Measurements from ENCODE around the gene SLC26A8.
"Not testable (repeated sequence)": the region's sequence is repeated elsewhere in the genome, so short reads cannot be mapped to it uniquely, and the experiment has no call there.

SLC26A8 gene

DNA sequence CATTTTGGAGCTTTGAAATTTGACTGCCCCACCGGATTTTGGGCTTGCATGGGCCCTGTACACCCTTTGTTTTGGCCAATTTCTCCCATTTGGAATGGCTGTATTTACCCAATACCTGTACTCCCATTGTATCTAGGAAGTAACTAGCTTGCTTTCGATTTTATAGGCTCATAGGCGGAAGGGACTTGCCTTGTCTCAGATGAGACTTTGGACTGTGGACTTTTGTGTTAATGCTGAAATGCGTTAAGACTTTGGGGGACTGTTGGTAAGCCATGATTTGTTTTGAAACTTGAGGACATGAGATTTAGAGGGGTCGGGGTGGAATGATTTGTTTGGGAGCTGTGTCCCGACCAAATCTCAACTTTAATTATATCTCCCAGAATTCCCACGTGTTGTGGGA is 83.3 kb downstream of the SLC26A8 start:
- not testable (repeated sequence) for DNase-seq (ENCODE audit: low read depth)

DNA sequence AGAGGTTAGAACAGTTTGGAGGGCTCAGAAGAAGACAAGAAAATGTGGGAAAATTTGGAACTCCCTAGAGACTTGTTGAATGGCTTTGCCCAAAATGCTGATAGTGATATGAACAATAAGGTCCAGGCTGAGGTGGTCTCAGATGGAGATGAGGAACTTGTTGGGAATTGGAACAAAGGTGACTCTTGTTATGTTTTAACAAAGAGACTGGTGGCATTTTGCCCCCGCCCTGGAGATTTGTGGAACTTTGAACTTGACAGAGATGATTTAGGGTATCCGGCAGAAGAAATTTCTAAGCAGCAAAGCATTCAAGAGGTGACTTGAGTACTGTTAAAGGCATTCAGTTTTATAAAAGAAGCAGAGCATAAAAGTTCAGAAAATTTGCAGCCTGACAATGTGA is 84.4 kb downstream of the SLC26A8 start:
- DNase-seq (ENCODE audit: low read depth), result not testable (repeated sequence)

DNA sequence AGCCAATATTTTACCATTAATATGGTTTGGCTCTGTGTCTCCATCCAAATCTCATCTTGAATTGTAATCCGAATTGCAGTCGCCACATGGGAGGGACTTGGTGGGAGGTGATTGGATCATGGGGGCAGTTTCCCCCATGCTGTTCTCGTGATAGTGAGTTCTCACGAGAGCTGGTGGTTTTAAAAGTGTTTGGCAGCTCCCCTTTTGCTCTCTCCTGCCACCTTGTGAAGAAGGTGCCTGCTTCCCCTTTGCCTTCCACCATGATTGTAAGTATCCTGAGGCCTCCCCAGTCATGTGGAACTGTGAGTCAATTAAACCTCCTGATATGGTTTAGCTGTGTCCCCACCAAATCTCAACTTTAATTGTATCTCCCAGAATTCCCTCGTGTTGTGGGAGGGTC is 85.2 kb downstream of the SLC26A8 start:
- DNase-seq (ENCODE audit: low read depth), result not testable (repeated sequence)

DNA sequence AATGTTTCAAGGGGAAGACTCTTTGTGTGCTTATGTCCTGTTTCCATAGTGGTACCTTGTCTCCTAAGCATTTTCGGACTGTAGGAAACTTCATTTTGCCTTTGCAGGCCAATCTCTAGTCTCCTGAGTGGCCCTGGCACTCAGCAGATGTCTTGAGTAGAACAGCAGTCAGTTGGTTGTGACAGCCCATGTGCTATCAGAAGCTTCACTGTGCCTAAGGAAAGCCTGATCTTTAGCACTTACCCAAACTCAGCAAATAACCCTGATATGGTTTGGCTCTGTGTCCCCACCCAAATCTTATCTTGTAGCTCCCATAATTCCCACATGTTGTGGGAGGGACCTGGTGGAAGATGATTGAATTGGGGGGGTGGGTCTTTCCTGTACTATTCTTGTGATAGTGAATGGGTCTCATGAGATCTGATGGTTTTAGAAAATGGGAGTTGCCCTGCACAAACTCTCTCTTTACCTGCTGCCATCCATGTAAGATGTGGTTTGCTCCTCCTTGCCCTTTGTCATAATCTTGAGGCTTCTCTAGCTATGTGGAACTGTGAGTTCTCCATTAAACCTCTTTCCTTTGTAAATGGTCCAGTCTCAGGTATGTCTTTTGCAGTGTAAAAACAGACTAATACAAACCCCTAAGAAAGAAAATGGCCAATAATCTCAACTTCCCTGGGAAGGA is 87.6 kb downstream of the SLC26A8 start:
- DNase-seq (ENCODE audit: low read depth), result no peak

DNA sequence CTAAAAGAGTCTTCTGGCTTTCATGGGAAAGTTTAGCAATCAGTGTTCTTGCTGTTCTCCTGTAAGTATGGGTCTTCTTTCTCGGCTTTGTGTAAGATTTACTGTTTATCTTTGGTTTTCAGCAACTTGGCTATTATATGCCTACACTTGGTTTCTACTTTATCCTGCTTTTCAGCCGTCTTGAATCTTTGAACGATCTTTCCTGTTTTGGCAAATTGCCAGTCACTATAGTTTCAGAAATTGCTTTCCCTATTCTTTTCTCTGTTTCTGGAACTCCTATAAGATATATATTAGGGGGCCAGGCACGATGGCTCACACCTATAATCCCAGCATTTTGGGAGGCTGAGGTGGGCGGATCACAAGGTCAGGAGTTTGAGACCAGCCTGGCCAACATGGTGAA is 89.0 kb downstream of the SLC26A8 start:
- no peak for DNase-seq (ENCODE audit: low read depth)

DNA sequence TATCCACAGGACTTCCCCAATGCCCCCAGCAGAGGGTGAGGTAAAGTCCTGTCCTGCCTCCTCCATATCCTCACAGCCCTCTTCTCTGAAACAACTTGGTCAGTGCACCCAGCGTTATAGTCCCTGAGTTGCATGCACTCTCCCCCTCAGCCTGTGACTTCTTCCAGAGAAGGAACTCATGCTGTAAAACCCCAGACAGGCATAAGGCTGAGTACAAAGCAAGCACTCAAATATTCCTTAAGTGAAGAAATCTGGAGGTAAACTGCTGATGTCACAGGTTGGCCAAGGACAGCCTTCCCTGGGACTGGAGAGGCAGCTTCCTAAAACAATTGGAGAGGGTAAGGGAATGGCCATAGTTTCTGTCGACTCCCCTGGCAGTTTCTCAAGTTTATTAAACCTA is 90.6 kb downstream of the SLC26A8 start:
- DNase-seq (ENCODE audit: low read depth), result no peak

DNA sequence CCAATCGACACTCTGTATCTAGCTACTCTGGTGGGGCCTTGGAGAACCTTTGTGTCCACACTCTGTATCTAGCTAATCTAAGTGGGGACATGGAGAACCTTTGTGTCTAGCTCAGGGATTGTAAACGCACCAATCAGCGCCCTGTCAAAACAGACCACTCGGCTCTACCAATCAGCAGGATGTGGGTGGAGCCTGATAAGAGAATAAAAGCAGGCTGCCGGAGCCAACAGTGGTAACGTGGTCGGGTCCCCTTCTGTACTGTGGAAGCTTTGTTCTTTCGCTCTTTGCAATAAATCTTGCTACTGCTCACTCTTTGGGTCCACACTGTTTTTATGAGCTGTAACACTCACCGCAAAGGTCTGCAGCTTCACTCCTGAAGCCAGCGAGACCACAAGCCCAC is 92.6 kb downstream of the SLC26A8 start:
- DNase-seq (ENCODE audit: low read depth), result not testable (repeated sequence)

DNA sequence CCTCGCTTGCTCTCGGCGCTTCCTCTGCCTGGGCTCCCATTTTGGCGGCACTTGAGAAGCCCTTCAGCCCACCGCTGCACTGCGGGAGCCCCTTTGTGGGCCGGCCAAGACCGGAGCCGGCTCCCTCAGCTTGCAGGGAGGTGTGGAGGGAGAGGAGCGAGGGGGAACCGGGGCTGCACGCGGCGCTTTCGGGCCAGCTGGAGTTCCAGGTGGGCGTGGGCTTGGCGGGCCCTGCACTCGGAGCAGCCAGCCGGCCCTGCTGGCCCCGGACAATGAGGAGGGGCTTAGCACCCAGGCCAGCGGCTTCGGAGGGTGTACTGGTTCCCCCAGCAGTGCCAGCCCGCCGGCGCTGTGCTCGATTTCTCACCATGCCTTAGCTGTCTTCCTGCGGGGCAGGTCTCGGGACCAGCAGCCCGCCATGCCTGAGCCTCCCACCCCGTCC is 93.3 kb downstream of the SLC26A8 start:
- DNase-seq (ENCODE audit: low read depth), result no peak

DNA sequence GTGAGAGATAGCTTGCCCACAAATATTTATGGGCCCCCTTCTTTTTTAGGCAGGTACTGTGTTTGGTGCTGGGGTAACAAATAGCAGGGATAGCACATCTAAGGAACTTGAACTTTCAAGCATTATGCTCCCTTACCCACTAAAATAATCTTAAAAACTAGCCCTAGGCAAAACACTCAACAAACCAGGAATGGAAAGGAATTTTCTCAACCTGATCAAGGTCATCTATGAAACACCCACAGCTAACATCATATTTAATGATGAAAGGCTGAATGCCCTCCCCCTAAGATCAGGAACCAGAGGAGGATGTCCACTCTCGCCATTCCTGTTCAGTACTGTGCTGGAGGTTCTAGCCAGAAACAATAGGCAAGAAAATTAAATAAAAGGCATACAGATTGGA is 94.8 kb downstream of the SLC26A8 start:
- DNase-seq (ENCODE audit: low read depth), result no peak

DNA sequence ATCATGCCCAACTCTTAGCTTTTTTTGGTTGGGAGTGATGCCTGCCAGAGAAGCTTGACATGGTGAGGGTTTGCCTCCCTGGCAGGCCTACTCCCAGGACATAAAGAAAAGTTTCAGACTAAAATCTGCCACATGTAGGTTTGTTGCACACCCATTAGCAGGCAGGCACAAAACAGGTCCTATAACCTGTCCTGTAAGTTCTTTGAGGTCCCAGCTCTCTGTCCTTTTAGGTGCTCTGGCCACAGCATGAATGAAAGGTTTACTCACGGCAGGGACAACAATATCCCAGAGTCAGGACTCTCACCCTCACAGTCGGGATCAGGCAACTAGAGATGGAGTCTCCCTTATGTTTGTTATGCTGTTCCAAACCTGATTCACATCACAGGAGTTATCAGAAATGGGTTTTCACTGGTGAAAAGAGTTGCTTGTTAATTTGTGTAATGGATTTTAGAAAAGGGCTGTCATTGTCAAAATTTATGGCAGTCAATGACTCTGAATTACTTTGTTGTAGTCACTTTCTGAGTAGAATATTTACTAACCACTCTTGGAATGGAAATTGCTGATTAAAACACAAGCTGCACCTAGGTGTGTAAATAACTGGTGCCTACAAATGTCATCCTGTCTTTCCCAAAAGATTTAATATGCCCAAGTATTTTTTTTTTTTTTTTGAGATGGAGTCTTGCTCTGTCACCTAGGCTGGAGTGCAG is 97.8 kb downstream of the SLC26A8 start:
- no peak for DNase-seq (ENCODE audit: low read depth)

DNA sequence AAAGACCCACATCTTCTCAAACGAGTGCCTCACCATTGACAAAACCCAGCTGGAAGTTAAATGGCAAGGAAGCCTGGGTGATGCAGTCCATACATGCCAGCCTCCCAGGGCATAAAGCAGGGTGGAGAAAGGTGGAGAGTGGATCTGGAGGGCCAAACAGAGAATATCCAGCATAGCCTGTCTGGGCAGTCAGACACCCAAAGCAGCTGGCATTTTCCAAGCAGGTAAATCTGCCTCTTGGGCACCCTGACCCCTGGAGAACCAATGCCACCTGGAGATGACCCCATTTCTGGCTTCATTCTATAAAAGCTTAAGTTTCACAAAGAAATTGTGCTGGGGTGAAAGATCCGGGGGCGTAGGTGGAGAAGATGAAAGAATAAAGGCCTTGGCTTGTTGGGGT is 98.5 kb downstream of the SLC26A8 start:
- no peak for DNase-seq (ENCODE audit: low read depth)

DNA sequence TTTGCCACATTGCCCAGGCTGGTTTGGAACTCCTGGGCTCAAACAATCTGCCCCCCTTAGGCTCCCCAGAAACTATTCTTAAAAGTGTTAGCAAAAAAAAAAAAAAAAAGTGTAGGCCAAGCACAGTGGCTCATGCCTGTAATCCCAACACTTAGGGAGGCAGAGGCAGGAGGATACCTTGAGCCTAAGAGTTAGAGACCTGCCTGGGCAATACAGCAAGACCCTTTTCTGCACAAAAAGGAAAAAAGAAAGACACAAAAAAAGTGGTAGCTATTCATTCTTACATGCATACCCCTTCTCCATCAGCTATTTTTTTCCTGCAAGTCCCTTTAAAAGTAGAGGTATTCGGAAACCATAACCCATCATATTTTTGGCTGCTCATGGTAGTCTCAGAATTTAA is 100.3 kb downstream of the SLC26A8 start:
- DNase-seq (ENCODE audit: low read depth), result no peak

DNA sequence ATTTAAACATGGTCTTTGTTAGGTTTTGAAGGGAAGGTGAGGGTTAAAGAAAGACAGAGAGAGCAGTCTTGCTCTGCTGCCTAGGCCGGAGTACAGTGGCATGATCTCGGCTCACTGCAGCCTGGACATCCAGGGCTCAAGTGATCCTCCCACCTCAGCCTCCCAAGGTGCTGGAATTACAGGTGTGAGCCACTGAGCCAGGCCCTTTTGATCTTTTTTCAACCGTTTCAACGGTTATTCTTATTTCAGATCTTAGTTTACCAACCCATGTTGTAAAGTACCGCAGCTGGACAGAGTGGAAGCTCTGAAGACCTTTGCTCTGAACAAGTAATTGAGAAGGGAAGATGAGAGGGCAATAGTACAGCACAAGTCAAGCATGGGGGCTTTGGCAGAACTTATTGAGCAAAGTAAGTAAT is 102.3 kb downstream of the SLC26A8 start:
- no peak for DNase-seq (ENCODE audit: low read depth)

DNA sequence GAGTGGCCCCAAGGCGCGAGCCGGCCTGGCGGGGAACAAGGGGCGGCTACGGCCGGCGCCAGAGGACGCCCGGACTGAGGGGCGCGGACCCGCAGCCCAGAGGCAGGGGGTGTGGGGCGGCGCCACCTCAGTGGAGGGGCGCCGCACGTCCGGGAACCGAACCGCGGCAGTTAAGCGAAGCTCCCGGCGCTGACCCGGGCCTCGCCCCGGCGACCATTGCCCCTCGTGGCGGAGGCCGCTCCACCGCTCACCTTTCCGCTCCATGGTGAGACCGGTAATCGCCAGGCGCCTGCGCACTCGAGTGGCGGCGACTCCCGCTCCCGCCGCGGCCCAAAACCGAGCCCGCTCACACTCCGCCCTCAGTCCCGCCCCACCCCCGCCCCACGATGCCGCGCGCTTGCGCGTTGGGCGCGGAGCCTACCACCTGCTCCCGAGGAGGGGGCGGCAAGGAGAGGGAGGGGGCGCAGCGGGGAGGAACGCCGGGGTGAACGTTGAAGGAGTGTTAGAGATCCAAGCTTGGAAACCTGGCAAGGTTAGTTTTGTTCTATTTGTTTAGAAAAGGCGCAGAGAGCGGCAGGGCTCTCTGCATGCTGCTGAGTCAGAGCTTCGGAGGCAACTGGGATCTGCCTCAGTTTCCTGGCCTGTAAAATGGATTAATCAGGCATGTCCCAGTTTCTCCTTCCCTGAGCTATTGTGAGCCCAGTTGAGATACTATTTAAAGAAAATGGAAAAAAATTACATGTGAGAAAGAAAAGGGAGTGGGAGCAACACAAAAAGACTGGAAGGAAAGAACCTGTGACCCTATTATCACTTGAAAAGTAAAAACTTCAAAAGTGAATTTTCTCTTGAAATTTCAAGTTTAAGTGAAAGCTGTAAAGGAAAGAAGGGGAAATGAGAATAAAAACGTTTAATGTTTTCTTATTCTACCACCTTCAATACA is 103.4 kb downstream of the SLC26A8 start, which contains the start of gene SRPK1:
SRPK1 (minus strand) TSS at position 306 of the 940 bp plus-strand sequence; CDS start at position 264, 42 bp downstream.
- DNase-seq (ENCODE audit: low read depth), result peak; percentile 70

DNA sequence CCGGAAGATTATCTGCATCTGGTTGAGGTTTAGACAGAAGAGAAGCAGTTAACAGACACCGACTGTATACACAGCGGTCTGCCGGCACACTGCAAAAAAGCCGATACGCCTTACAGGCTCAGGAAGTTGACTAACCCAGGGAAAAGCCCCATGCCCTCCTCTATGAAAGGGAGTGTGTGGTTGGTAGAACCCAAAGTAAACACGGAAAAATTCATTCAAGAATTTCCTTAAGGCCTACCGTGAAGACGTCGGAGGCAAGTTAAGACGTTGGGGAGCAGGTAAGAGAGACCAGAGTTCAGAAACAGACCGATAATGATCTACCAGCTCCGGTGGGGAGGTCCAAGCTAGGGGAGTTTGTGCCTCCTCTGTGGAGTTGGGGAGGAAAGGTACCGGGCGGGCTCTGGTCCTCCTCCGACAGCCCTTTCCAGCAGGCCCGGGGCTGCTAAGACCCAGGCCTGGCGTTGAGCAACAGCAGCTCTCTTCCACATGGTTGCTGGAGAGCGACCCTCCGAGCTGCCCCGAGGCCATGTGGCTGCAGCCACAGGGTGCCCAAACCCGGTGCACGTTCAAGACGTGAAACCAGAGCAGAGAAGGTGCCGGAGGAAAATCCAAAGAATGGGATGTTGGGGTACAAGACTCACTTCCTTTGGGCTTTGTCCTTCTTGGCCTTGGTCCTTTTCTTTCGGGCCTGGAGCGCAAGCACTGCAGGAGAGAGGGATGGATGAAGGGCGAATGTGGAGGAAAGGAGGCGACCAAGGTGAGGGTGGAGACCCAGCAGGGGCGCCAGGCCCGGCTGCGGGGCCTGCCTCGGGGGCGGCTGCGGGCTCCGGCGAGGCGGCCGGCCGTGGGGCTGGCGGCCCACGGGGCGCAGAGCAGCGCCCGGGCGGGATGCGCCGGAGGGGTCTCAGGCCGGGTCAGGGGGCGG is 104.4 kb downstream of the SLC26A8 start:
- DNase-seq (ENCODE audit: low read depth), result peak; percentile 45

DNA sequence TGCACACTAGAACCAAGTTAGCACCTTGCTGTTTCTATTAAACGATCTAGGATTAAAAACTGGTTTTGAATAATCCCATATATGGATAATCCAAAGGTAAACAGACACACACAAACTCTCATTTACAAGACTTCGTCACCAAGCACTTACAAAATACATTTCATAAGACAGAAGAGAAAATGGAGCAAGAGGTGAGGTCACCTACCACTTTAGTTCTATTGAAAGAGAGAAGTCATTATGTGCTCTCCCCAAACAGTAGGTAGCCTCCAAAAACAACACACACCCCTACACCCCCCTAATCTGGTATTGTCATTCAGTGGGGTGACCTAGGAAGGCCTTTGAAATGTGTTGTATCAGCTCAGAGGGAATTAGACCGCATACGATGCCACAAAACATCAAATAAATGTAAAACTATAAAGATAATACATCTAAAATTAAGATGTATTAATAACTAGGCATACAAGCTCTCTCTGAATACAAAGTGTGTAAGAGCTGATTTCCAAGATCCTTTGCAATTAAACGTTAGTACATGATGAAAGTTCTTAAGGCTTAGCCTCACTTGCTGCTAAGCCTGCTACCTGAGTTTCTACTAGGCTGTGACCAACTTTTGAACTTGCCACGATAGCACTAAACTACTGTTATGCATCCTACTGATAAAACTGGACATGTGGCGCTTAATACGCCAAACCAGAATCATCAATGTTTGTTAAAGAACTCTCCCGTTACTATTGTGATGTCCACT is 105.2 kb downstream of the SLC26A8 start:
- no peak for DNase-seq (ENCODE audit: low read depth)

DNA sequence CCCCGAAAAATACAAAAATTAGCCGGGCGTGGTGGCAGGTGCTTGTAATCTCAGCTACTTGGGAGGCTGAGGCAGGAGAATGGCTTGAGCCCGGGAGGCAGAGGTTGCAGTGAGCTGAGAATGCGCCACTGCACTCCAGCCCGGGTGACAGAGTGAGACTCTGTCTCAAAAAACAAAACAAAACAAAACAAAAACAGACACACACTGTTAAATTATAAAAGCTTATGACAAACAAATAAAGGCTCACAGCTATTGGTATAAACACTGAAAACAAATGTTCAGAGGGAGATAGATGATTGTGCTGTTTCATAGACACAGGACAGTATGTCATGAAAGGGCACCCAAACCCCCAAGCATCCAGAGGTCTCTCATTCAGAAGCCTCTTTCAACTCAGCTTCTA is 107.5 kb downstream of the SLC26A8 start:
- DNase-seq (ENCODE audit: low read depth), result not testable (repeated sequence)

DNA sequence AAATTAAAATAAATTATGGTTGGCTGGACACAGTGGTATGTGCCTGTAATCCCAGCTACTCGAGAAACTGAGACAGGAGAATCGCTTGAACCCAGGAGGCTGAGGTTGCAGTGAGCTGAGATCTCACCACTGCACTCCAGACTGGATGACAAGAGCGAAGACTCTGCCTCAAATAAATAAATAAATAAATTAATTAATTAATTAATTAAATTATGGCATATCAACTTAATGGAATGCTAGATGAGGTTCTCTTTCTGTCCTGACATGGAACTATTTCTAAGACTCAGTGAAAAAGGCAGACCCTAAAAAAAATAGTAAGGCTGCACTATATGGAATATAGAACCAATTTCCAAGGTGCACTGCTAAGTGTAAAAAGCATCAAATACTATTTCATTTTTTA is 108.4 kb downstream of the SLC26A8 start:
- no peak for DNase-seq (ENCODE audit: low read depth)

DNA sequence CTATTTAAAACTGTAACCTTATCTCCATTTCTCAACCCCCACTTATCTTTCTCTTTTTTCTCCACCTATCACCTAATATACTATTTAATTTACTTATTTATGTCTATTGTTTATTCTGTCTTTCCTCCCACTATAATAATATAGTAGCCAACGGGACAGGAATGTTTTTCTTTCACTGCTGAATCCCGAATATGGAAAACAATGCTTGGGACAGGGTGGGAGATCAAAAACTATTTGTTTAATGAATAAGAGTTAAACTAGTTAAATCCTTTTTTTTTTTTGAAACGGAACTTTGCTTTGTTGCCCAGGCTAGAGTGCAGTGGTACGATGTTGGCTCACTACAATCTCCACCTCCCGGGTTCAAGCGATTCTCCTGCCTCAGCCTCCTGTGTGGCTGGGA is 109.9 kb downstream of the SLC26A8 start:
- DNase-seq (ENCODE audit: low read depth), result no peak

DNA sequence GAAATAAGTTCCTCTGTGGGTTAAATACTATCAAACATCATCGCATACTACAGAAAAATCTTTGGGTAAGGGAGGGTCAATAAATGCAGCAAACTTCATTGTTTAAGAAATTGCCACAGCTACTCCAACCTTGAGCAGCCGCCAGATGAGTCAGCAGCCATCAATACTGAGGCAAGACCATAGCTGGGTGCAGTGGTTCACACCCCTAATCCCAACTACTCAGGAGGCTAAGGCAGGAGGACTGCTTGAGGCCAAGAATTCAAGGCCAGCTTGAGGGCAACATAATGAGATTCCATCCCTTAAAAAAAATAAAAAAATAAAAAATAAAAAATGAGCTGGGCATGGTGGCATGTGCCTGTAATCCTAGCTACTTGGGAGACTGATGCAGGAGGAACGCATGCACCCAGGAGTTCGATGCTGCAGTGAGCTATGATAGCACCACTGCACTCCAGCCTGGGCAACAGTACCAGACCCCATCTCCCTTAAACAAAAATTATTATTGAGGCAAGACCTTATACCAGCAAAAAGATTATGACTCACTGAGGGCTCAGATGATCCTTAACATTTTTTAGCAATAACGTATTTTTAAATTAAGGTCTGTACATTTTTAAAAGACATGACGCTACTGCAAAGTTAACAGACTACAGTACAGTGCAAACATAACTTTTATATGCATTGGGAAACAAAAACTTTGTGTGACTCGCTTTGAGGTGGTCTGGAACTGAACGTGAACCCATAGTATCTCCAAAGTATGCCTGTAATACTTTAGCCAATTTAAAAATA is 112.4 kb downstream of the SLC26A8 start:
- no peak for DNase-seq (ENCODE audit: low read depth)
